Stomach (tissue), 9 donors: ENCODE results near the gene VILL. TPM values are rescaled to one million over a fixed set of nuclear protein-coding genes. Genes with fewer than 3 reads are reported as not detected.

Source experiments
- DNase-seq, 2 donors: peaks; one replicate each; pipeline versions ENCODE4 v3.0.0 to v3.0.0-alpha.2; 2013 to 2019
- H3K27ac ChIP-seq, 5 donors: fragments of 200-600 bp in 4 of 5; sonication (generic) in 4 of 5; one replicate each; pipeline ENCODE4 v1.5.1; 2013 to 2019; ENCODE audit warnings: mild to moderate bottlenecking in 1 of 5, moderate library complexity in 1 of 5
- H3K27me3 ChIP-seq, 3 donors: fragments of 200-600 bp; sonication (generic); one replicate each; pipeline ENCODE4 v1.5.1; 2017 to 2019; ENCODE audit warnings: mixed run types in 1 of 3
- H3K36me3 ChIP-seq, 4 donors: fragments of 200-600 bp; sonication (generic); 1 replicate in 3 of 4; 2 replicates in 1 of 4; pipeline ENCODE4 v1.5.1; 2016 to 2019
- H3K4me1 ChIP-seq, 4 donors: fragments of 200-600 bp; sonication (generic); one replicate each; pipeline ENCODE4 v1.5.1; 2016 to 2019
- H3K4me3 ChIP-seq, 4 donors: fragments of 200-600 bp; sonication (generic) in 3 of 4; one replicate each; pipeline ENCODE4 v1.5.1; 2016 to 2019; ENCODE audit warnings: mild to moderate bottlenecking in 1 of 4
- H3K9me3 ChIP-seq, 4 donors: fragments of 200-600 bp; sonication (generic); one replicate each; pipeline ENCODE4 v1.5.1; 2016 to 2019
- CTCF ChIP-seq, 7 experiments: fragments of 450-650 bp in 4 of 7; fragments of 200-600 bp in 3 of 7; sonication (generic) in 3 of 7; IDR thresholded peaks; one replicate each; pipeline ENCODE4 v1.5.1; 2016 to 2019; ENCODE audit warnings: antibody characterized with exemption in 7 of 7, control low read depth in 2 of 7, mild to moderate bottlenecking in 1 of 7
- EP300 ChIP-seq: sonication (generic); formaldehyde crosslinking; IDR thresholded peaks from one replicate; pipeline ENCODE4 v1.6.1; 2017; ENCODE audit warnings: antibody characterized with exemption
- POLR2A ChIP-seq, 4 donors: fragments of 450-650 bp; IDR thresholded peaks; one replicate each; pipeline ENCODE4 v1.6.1; 2016; ENCODE audit warnings: antibody characterized with exemption in 4 of 4, control low read depth in 2 of 4, mild to moderate bottlenecking in 1 of 4, moderate library complexity in 1 of 4
- POLR2AphosphoS5 ChIP-seq, 3 donors: sonication (generic); formaldehyde crosslinking; IDR thresholded peaks; one replicate each; pipeline ENCODE4 v1.6.1; 2016; ENCODE audit warnings: antibody characterized with exemption in 3 of 3
- WGBS, 5 donors: extraction: QIAGEN DNeasy Blood & Tissue Kit in 3 of 5; methylation state at CpG; one replicate each; pipeline versions ENCODE4 v1.1.5 to v1.1.7; 2013 to 2018; 5-methylcytosine and 5-hydroxymethylcytosine counted together
- intact Hi-C: fragments of 100-400 bp; cut with DNase I; formaldehyde crosslinking; loops from one replicate; pipeline ENCODE4 v1.15.1; 2023; ENCODE audit warnings: low total_unique reads
- polyA plus RNA-seq, 3 donors: library from polyadenylated mRNA; stranded (reverse); fragments of 200-250 nt; gene quantifications; one replicate each; pipeline ENCODE4 v1.2.3, GENCODE V29; 2013
- total RNA-seq, 5 donors: library from RNA; depleted of rRNA; stranded (reverse); fragments of >200 nt; gene quantifications; one replicate each; pipeline versions ENCODE4 v1.1.0 to v1.2.3, GENCODE V29; 2014 to 2016
- donor health status: healthy with polysubstance abuse.
- donor health status: Bipolar disorder and iron deficiency.
- donor health status: healthy.

The VILL gene
- total and polyA plus RNA-seq, 8 donors, result 24.1 to 202 (median 84.2) TPM

- H3K27me3 ChIP-seq, result no peaks in the 10 kb centered on the region
- DNase-seq, result no peak
- TF ChIP-seq POLR2AphosphoS5 (IDR thresholded peaks at IDR 0.05), result no peak
- TF ChIP-seq EP300, result no peak
- TF ChIP-seq POLR2A (IDR thresholded peaks at IDR 0.05), result no peak
- TF ChIP-seq CTCF (IDR thresholded peaks at IDR 0.05), result no peak
- H3K27ac ChIP-seq, result peak overlapping the region in 4 of 5 donors; percentile 3 to 84 (median 75)
- H3K9me3 ChIP-seq, result no peaks in the 10 kb centered on the region
- intact Hi-C loops, result no loop called here
- no peak overlapping the region for H3K4me3 ChIP-seq
- no peaks in the 10 kb centered on the region for H3K36me3 ChIP-seq
- WGBS, 5 donors, result 76 to 93% (median 87%) methylated on average over 4 of the region's 4 CpGs
- peaks cover 50 to 87% (median 68%) of the 10 kb centered on the region in 4 donors for H3K4me1 ChIP-seq
These were observed 47.5 kb upstream of the VILL start for GRCh38 chr3:37943126-37943525.

- H3K36me3 ChIP-seq, result no peaks in the 10 kb centered on the region
- intact Hi-C loops, result no loop called here
- no peaks in the 10 kb centered on the region for H3K9me3 ChIP-seq
- TF ChIP-seq POLR2A (IDR thresholded peaks at IDR 0.05) (no peak), POLR2AphosphoS5 (IDR thresholded peaks at IDR 0.05) (peak in 1 of 3 donors; percentile 68), EP300 (no peak)
- H3K27me3 ChIP-seq, result no peaks in the 10 kb centered on the region
- peaks cover 50 to 82% (median 66%) of the 10 kb centered on the region in 4 donors for H3K4me1 ChIP-seq
- DNase-seq, result peak in 1 of 2 donors; percentile 56
- WGBS, 5 donors, result 74 to 85% (median 81%) methylated on average over 8 of the region's 8 CpGs
- H3K27ac ChIP-seq, result peak overlapping the region; percentile 1 to 84 (median 75)
- H3K4me3 ChIP-seq, result no peak overlapping the region
These were observed 46.8 kb upstream of the VILL start for GRCh38 chr3:37943631-37944314.

- TF ChIP-seq CTCF (IDR thresholded peaks at IDR 0.05), result no peak
- no peak for TF ChIP-seq EP300
- no peak for TF ChIP-seq POLR2A (IDR thresholded peaks at IDR 0.05)
- TF ChIP-seq POLR2AphosphoS5 (IDR thresholded peaks at IDR 0.05), result no peak
- H3K9me3 ChIP-seq, result no peaks in the 10 kb centered on the region
- H3K36me3 ChIP-seq, result no peaks in the 10 kb centered on the region
- H3K27me3 ChIP-seq, result no peaks in the 10 kb centered on the region
- H3K27ac ChIP-seq, result peak overlapping the region; percentile 67 to 84 (median 75)
- peaks cover 50 to 76% (median 66%) of the 10 kb centered on the region in 4 donors for H3K4me1 ChIP-seq
- intact Hi-C loops, result no loop called here
- H3K4me3 ChIP-seq, result no peak overlapping the region
- 12 to 26% (median 15%) methylated on average over 2 of the region's 2 CpGs for WGBS, 5 donors
- no peak for DNase-seq
These were observed 46.2 kb upstream of the VILL start for GRCh38 chr3:37944391-37944842.

- peaks cover 50 to 76% (median 64%) of the 10 kb centered on the region in 4 donors for H3K4me1 ChIP-seq
- TF ChIP-seq EP300 (no peak), CTCF (IDR thresholded peaks at IDR 0.05) (no peak), POLR2A (IDR thresholded peaks at IDR 0.05) (no peak), POLR2AphosphoS5 (IDR thresholded peaks at IDR 0.05) (no peak)
- intact Hi-C loops, result no loop called here
- WGBS, 5 donors, result 23 to 57% (median 35%) methylated on average over 5 to 6 of the region's 6 CpGs
- no peaks in the 10 kb centered on the region for H3K36me3 ChIP-seq
- no peaks in the 10 kb centered on the region for H3K27me3 ChIP-seq
- H3K27ac ChIP-seq, result peak overlapping the region; percentile 67 to 84 (median 75)
- no peaks in the 10 kb centered on the region for H3K9me3 ChIP-seq
- H3K4me3 ChIP-seq, result no peak overlapping the region
- no peak for DNase-seq
These were observed 45.3 kb upstream of the VILL start for GRCh38 chr3:37945156-37945806.
